HG03196 (cell line): ENCODE data around the gene ARID1B.

Experiments used
- ATAC-seq: cut with Tn5 transposase; IDR thresholded peaks from one replicate; pipeline ENCODE4 v1.9.1; 2021; ENCODE audit not compliant: unreplicated experiment

ARID1B gene

DNA sequence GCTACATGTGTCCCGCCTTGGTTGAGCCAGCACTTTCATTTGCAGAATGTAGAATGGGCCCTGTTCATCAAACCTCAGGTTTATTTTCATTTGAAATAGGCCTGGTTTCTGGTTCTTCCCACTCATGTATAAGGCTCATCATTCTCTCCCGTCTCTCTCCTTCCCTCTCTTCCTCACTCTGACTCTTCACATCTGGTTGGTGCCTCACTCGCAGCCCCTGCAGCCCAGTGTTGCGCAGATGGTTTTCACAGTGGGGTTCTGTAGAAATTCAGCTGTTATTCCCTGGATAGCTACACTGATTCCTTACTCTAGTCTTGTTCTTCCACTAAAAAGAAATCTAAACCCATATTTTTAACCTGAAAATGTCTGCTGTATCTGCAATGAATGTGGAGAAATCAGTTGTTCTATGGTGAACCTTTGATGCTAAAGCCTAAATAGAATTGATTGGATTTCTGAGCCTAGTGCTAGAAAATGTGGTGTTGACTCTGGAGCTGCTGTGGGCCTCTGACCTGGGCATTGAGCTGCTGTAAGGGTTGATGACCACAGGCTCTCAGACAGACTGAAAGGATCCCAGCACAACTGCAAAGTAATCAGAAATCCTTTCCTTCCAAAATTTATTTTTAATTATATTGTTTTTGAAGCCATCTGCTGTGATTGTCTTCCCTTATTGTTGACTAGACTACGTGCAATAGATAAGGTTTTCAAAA, 395.8 kb downstream of the ARID1B start:
- ATAC-seq = no peak

GRCh38 chr6:157173776-157174175, 396.6 kb downstream of the ARID1B start:
- no peak for ATAC-seq

DNA sequence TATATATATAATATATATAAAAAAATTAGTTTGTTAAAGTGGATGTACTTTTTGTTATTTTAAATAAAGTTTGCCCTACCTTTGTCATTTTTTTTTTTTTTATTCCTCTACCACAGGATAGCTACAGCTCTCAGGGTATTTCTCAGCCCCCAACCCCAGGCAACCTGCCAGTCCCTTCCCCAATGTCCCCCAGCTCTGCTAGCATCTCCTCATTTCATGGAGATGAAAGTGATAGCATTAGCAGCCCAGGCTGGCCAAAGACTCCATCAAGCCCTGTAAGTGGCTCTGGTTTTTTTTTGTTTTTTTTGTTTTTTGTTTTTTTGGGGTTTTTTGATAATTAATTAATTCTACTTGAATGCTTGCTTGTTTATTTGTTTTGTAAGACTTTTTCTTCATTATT, 397.6 kb downstream of the ARID1B start:
- no peak for ATAC-seq

DNA sequence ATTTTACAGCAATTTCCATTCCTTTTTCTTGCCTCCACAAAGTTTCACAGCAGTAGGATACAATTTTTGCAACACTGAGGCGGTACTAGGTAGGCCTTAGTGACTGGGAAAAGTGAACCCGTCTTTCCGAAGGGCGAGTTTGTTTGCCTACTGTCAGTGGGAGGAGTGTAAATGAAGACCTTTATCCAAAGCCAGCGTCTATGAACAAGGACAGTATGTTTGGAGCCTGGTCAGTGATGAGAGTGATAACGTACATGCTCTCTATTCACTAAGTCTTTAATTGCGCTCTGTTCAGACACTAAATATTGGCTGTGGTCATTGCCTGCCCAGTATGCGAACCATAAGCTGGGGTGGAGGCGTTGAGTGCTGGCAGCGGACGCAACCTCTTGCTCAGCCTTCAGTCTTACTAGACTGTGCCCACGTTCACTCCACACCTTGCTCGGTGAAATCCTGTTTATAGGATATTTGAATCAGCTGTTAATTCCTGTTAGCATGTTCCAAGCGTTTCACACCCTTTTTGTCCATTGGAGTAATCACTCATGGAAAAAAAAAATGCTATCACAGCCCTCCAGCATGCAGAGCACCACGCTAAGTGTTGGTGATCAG, 400.7 kb downstream of the ARID1B start:
- no peak for ATAC-seq

DNA sequence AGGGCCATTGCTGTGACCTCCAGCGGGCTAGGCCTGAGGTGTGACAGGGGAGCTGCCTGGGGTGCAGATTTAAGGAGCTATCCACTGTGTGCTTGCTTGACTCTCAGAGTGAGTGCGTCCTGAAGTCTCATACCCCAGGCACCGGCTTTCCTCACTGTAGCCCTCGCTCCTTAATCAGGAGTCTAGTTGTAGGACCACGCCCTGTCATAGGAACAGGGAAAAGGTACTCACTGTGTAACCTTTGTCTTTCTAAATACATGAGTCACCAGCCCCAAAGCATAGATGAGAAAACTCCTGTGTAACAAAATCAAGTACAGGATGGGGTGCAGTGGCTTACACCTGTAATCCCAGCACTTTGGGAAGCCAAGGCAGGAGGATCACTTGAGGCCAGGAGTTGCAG, 404.5 kb downstream of the ARID1B start:
- no peak for ATAC-seq

GRCh38 chr6:157182503-157183264, 405.5 kb downstream of the ARID1B start:
- ATAC-seq = no peak

DNA sequence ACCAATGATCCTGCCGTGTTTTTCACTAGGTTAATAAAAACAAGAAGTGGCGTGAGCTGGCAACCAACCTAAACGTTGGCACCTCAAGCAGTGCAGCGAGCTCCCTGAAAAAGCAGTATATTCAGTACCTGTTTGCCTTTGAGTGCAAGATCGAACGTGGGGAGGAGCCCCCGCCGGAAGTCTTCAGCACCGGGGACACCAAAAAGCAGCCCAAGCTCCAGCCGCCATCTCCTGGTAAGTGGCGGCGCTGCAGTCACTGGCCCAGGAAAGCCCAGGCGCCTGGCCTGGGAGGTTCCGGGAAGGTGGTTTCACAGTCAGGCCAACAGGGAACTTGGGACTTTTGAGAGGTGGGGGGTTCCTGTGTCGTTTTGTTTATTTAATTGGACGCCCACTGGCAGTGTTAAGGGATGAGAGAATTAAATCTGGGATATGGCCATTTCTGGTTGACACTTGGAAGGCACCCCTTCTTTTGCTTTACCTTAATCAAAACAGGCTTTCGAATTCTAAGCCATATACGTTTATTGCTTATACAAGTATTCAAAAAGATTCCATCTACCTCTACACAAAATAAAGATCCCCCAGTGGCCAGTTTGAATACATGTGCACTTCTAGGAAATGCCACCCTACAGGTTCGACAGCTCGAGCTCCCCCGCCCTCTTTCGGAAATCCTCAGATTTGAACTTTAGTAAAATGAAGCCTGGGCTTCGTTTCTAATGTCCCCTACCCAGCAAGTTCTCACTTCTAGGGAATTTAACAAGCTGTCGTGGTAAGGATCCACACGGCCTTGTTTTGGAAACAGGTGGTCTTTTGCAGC, 407.2 kb downstream of the ARID1B start:
- ATAC-seq = no peak

GRCh38 chr6:157185171-157185570, 408.0 kb downstream of the ARID1B start:
- ATAC-seq = no peak

DNA sequence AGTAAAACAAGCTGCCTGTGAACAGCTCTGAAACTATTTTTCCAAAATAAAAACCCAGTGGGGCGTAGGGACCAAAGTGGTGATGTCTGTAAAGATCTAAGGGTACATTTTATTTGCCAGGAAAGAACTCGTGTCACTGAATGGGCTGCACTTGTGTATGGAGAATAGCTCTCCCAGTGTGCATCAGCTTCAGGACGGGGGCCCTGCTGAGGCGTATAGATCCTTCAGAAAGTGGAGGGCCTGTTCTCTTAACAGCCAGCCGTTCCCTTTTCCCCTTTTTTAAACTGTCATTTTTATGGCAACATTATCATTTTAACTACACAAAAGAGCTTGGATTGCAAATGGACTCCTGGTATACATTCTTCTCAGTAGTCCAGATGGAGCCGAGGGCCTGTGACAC, 408.8 kb downstream of the ARID1B start:
- ATAC-seq = no peak

DNA sequence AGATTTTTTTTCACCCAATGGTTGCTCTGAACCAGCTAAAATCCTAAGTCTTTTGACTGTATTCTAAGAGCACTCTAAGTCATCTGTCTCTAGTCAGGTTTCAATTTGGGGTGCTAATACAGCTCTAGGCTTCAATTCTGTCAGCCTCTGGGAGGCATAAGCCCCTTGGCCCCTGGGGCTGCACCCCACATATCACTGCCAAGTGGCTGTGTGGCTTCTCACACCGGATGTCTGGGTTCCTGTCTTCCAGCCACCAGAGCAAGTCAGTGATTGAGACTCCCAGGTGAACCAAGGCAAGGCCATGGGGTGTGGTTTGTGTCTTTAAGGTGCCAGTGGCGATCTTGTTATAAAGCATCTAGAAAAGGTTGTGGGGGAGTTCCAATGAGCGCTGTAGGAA, 409.6 kb downstream of the ARID1B start:
- no peak for ATAC-seq

DNA sequence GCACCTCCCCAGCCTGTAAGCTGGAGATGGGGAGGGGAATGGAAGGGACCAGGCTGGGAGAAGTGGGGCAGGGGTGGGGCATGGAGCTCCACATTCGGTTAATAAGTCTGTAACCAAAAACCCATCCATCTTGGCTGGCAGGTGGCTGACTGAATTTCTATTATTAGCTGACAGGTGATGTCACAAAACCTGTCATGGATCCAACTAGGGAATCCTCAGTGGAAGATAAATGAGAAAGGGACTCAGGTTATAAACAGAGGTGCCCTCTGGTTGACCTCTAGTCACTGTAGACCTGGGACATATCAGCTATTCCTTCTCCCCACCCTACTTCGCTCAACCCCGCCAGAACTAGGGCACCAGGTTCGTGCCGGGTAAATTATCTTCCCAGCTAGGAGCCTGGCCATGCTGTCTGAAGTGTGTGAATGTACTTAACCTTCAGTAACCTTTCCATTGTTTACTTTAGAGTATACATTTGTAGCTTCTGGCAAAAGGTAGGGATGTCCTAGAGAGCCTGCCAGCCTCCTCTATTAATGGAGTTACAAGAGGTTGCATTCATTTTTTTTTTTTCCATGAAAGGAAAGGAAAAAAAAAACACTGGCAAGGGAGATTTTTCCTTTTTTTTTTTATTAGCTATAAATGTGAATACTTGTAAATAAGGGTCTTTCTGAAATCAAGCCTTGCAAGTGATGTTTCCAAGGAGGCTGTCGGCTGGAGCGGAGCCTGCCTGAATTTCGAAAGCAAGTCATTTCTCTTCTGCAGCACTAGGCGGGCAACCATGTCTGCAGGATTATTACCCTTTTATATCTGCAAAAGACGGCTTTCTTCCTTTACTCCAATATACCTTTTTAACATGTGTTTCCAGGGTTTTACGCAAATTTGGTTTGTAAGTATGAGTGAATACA, 410.3 kb downstream of the ARID1B start:
- ATAC-seq = no peak

DNA sequence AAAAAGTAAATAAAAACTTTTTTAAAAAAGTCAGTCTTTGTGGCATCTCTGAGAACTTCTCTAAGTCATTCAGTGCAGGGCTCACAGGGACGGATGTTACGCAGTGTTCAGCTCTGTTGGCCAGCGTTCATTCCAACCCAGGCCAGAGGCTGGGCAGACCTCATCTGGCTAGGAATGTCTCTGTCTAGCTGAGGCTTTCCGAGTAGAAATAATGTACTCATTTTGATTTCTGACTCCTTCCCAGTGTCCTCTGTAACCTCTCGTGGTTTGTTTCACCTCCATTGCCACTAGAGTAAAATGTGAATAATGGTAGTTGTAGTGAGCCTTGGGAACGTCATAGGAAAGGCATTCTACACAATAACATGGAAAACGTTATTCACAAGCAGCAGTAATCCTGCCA, 411.0 kb downstream of the ARID1B start:
- ATAC-seq = no peak

DNA sequence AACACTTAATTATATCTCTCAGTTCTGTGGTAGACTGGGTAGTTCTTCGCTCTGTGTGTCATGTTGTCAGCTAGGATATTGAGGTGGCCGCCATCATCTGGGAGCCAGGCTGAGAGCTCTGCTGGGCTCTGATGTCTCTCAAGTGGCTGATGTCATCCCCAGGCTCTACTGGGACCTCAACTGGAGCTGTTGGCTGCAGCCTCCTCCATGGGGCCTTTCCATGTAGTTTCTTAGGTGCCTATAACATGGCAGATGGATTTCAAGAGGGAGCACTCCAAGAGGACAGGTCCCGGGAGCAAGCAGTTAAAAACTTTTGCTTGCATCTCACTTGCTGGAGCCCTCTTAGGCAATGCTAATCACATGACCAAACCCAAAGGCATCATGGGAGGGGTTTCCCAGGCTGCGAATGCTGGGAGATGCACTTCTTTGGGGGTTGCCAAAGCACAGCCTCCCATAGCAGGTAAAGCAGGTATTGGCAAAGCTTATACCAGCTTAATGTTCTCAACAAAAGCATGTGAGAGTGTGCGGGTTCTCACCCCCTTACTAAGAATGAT, 416.3 kb downstream of the ARID1B start:
- no peak for ATAC-seq

GRCh38 chr6:157194110-157194509, 416.9 kb downstream of the ARID1B start:
- no peak for ATAC-seq

DNA sequence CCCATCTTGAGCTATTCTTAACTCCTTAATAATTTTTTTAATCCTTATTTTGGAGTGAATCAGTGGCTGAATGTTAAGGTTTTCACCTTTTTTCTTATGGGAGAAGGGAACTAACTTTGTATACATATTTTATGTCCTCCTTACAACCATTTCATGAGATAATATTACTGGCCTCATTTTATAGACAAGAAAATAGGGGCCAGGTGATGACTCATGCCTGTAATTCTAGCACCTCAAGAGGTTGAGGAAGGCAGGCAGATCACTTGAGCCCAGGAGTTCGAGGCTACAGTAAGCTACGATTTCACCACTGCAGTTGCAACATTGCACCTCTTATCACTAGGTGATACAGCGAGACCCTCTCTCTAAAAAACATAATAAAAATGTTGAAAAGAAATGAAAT, 417.5 kb downstream of the ARID1B start:
- ATAC-seq = no peak

- ATAC-seq = no peak
Measured at GRCh38 chr6:157196391-157196790, 419.2 kb downstream of the ARID1B start.

GRCh38 chr6:157198425-157199279, 421.5 kb downstream of the ARID1B start:
- ATAC-seq = no peak

- no peak for ATAC-seq
Measured at GRCh38 chr6:157200117-157200516, 422.9 kb downstream of the ARID1B start.

DNA sequence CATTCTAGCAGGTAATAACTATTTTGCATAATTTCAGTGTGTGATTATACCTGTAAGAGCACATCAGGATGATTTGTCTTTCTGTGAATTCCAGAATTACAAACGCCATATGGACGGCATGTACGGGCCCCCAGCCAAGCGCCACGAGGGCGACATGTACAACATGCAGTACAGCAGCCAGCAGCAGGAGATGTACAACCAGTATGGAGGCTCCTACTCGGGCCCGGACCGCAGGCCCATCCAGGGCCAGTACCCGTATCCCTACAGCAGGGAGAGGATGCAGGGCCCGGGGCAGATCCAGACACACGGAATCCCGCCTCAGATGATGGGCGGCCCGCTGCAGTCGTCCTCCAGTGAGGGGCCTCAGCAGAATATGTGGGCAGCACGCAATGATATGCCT, 423.4 kb downstream of the ARID1B start:
- no peak for ATAC-seq
